Measurements from ENCODE around the gene GBA2.

DNA sequence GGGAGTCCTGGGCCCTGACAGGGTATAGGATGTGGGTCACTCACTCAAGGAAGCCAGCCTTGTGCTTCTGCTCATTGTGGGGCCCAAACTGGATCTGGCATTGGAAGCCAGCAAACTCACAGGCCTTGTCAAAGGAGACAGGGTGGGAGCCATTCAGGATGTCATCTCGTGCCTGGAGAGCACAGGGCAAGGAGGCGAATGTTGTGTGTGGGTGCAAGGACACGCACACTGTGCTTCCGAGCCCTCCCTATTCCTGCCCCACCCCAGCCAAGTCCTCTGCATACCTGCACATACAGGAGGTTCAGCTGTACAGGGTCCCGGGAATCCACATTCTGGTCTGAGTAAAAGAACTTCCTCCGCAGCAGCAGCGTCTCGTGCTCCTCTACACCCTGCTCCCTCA, 25.1 kb downstream of the GBA2 start:
- TF ChIP-seq, protein P1, sequence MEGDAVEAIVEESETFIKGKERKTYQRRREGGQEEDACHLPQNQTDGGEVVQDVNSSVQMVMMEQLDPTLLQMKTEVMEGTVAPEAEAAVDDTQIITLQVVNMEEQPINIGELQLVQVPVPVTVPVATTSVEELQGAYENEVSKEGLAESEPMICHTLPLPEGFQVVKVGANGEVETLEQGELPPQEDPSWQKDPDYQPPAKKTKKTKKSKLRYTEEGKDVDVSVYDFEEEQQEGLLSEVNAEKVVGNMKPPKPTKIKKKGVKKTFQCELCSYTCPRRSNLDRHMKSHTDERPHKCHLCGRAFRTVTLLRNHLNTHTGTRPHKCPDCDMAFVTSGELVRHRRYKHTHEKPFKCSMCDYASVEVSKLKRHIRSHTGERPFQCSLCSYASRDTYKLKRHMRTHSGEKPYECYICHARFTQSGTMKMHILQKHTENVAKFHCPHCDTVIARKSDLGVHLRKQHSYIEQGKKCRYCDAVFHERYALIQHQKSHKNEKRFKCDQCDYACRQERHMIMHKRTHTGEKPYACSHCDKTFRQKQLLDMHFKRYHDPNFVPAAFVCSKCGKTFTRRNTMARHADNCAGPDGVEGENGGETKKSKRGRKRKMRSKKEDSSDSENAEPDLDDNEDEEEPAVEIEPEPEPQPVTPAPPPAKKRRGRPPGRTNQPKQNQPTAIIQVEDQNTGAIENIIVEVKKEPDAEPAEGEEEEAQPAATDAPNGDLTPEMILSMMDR (IDR thresholded peaks at IDR 0.05), result no peak
- TF ChIP-seq POLR2AphosphoS5 (IDR thresholded peaks at IDR 0.05), result no peak
